Neural progenitor cell (in vitro differentiated cells): ENCODE results near the gene HIRA. TPM values are rescaled to one million over a fixed set of nuclear protein-coding genes. Genes with fewer than 3 reads are reported as not detected.

Experiments
- DNase-seq: peaks from one replicate; pipeline ENCODE4 v3.0.0-alpha.2; 2016; ENCODE audit warnings: low spot score
- H2AFZ ChIP-seq: fragments of 200-600 bp; sonication (generic); replicated peaks from 2 replicates; pipeline ENCODE4 v1.6.1; 2016; ENCODE audit warnings: antibody characterized with exemption
- H3F3A ChIP-seq: fragments of 200-600 bp; sonication (generic); 2 replicates; pipeline ENCODE4 v1.6.1; 2016; ENCODE audit warnings: antibody characterized with exemption, low read depth
- H3K27ac ChIP-seq: fragments of 200-600 bp; sonication (generic); 2 replicates; pipeline ENCODE4 v1.5.1; 2016; ENCODE audit warnings: mild to moderate bottlenecking
- H3K27me3 ChIP-seq: fragments of 200-600 bp; sonication (generic); 2 replicates; pipeline ENCODE4 v1.6.1; 2016; ENCODE audit warnings: mild to moderate bottlenecking, moderate library complexity
- H3K36me3 ChIP-seq: fragments of 200-600 bp; sonication (generic); 2 replicates; pipeline ENCODE4 v1.5.1; 2016
- H3K4me1 ChIP-seq: fragments of 200-600 bp; sonication (generic); 2 replicates; pipeline ENCODE4 v1.6.1; 2016; ENCODE audit warnings: mixed run types
- H3K4me2 ChIP-seq: fragments of 200-600 bp; sonication (generic); 2 replicates; pipeline ENCODE4 v1.6.1; 2016
- H3K4me3 ChIP-seq: fragments of 200-600 bp; sonication (generic); 2 replicates; pipeline ENCODE4 v1.5.1; 2016
- H3K79me2 ChIP-seq: fragments of 200-600 bp; sonication (generic); 2 replicates; pipeline ENCODE4 v1.6.1; 2016; ENCODE audit warnings: low read depth
- H3K9ac ChIP-seq: fragments of 200-600 bp; sonication (generic); 2 replicates; pipeline ENCODE4 v1.6.1; 2016
- H3K9me3 ChIP-seq: fragments of 200-600 bp; sonication (generic); 2 replicates; pipeline ENCODE4 v1.5.1; 2016; ENCODE audit warnings: low read depth
- H4K20me1 ChIP-seq: fragments of 200-600 bp; sonication (generic); 2 replicates; pipeline ENCODE4 v1.6.1; 2016; ENCODE audit warnings: low read depth
- H3K27ac Mint-ChIP-seq: 3 replicates; pipeline ENCODE4 v1.8.0; 2021; ENCODE audit warnings: mixed read lengths
- H3K27me3 Mint-ChIP-seq: 2 replicates; pipeline ENCODE4 v1.8.0; 2022; ENCODE audit warnings: low read depth, mild to moderate bottlenecking, inconsistent platforms, moderate library complexity, mixed read lengths; ENCODE audit not compliant: insufficient read depth
- H3K36me3 Mint-ChIP-seq: 3 replicates; pipeline ENCODE4 v1.8.0; 2021; ENCODE audit warnings: mixed read lengths
- H3K4me1 Mint-ChIP-seq: 3 replicates; pipeline ENCODE4 v1.8.0; 2021; ENCODE audit warnings: mixed read lengths
- H3K4me3 Mint-ChIP-seq: 3 replicates; pipeline ENCODE4 v1.8.0; 2021; ENCODE audit warnings: mild to moderate bottlenecking, moderate library complexity, mixed read lengths
- H3K9me3 Mint-ChIP-seq: 3 replicates; pipeline ENCODE4 v1.8.0; 2020; ENCODE audit warnings: mixed read lengths
- CTCF ChIP-seq: fragments of 200-600 bp; sonication (generic); IDR thresholded peaks from 2 replicates; pipeline ENCODE4 v1.5.1; 2017; ENCODE audit warnings: antibody characterized with exemption, mild to moderate bottlenecking
- EZH2 ChIP-seq: fragments of 200-600 bp; sonication (generic); IDR thresholded peaks from 2 replicates; pipeline ENCODE4 v1.6.1; 2017; ENCODE audit warnings: antibody characterized with exemption, mild to moderate bottlenecking, moderate library complexity
- EZH2phosphoT487 ChIP-seq: fragments of 200-600 bp; sonication (generic); IDR thresholded peaks from 2 replicates; pipeline ENCODE4 v1.6.1; 2017; ENCODE audit warnings: antibody characterized with exemption
- total RNA-seq: library from RNA; depleted of rRNA; stranded (reverse); fragments of >200 nt; gene quantifications from 2 replicates; pipeline ENCODE4 v1.2.3, GENCODE V29; 2015; ENCODE audit warnings: low replicate concordance

Gene HIRA
- total RNA-seq, 1 donor from 2014 or later = 18.9 TPM

DNA sequence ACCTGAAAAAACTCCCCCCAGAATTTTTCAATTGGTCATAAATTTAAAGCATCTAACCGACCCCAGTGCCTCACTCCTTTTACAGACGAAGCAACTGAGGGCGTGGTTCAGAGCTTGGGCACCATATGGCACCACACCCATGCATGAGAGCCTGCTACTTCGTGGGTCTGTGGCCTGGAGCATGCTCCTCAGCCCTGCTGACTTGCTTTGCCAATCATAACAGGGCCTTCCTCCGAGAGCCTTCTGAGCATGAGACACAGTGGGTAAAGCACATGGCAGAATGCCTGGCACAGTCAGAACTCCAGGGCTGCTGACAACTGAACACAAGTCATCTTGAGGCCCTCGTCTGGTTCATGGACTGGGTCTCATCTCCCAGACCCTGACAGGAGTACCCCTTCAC, 33.3 kb downstream of the HIRA start:
- H3K27ac Mint-ChIP-seq = no peak overlapping the region
- Histone ChIP-seq H3K36me3 (peaks cover 4% of the 10 kb centered on the region), H3K27ac (no peak overlapping the region)

GRCh38 chr22:19397734-19398104, 33.8 kb downstream of the HIRA start:
- Mint-ChIP-seq H3K27me3 (no peaks in the 10 kb centered on the region), H3K4me3 (no peak overlapping the region), H3K4me1 (no peaks in the 10 kb centered on the region), H3K27ac (no peak overlapping the region), H3K9me3 (no peaks in the 10 kb centered on the region), H3K36me3 (peaks cover 20% of the 10 kb centered on the region)
- H4K20me1 ChIP-seq = no peaks in the 10 kb centered on the region
- no peak for DNase-seq
- H3K4me3 ChIP-seq = no peak overlapping the region
- no peaks in the 10 kb centered on the region for H3K27me3 ChIP-seq
- no peak overlapping the region for H2AFZ ChIP-seq
- no peak overlapping the region for H3K27ac ChIP-seq
- H3K4me1 ChIP-seq = no peaks in the 10 kb centered on the region
- H3K4me2 ChIP-seq = no peak overlapping the region
- no peaks in the 10 kb centered on the region for H3K9me3 ChIP-seq
- H3K9ac ChIP-seq = no peak overlapping the region
- peaks cover 4% of the 10 kb centered on the region for H3K36me3 ChIP-seq
- H3K79me2 ChIP-seq = no peaks in the 10 kb centered on the region
- TF ChIP-seq EZH2 (no peak), EZH2phosphoT487 (no peak), CTCF (no peak)
- no peaks in the 10 kb centered on the region for H3F3A ChIP-seq

More for the DNA sequence above, 33.3 kb downstream of the HIRA start:
- H3K9me3 ChIP-seq = no peaks in the 10 kb centered on the region
- no peaks in the 10 kb centered on the region for H3F3A ChIP-seq
- no peak overlapping the region for H3K9ac ChIP-seq
- peaks cover 20% of the 10 kb centered on the region for H3K36me3 Mint-ChIP-seq
- H3K4me2 ChIP-seq = no peak overlapping the region
- no peak for DNase-seq
- H3K4me3 Mint-ChIP-seq = no peak overlapping the region
- H4K20me1 ChIP-seq = no peaks in the 10 kb centered on the region
- TF ChIP-seq EZH2 = no peak
- TF ChIP-seq EZH2phosphoT487 = no peak
- TF ChIP-seq CTCF = no peak
- no peak overlapping the region for H2AFZ ChIP-seq
- H3K79me2 ChIP-seq = no peaks in the 10 kb centered on the region
- no peaks in the 10 kb centered on the region for H3K4me1 Mint-ChIP-seq
- no peak overlapping the region for H3K4me3 ChIP-seq
- H3K27me3 ChIP-seq = no peaks in the 10 kb centered on the region
- no peaks in the 10 kb centered on the region for H3K27me3 Mint-ChIP-seq
- H3K4me1 ChIP-seq = no peaks in the 10 kb centered on the region
- H3K9me3 Mint-ChIP-seq = no peaks in the 10 kb centered on the region

DNA sequence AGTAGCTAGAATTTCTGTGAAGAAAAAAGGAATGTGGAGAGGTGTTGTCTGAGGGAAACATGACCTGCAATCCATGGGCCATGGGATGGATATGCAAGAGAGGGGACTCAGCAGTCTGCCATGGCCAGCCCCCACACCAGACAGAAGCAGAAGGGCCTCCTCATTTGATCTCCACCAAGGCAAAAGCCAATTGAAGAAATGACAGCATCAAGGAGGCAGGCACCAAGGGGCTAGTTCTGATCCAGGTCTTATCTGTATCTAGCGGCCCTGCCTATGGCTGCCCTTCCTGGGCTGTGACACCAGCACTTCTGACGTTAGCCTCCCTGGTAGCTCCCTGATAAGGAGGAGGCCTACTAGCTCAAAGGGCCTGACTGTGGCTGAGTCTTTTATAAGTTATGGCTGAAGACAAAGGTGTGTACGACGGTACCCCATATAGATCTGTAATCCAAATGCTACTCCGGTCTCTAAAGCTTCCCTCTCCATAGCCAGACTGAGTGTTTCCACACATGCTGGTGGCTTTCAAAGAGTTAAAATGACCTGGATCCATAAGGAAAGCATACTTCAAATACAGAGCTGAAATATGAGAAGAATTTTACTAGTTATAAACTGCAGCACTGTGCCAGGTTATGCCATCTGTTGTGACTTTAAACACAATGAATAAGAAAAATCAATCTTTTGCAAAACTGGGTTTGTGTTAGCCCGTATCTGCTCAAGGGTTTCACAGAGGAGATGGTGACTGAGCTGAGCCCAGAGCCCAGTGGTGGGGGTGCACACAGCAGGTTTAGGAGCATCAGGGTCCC, 34.4 kb downstream of the HIRA start:
- H2AFZ ChIP-seq = no peak overlapping the region
- no peak overlapping the region for H3K4me2 ChIP-seq
- no peak overlapping the region for H3K27ac ChIP-seq
- H3K4me1 ChIP-seq = no peaks in the 10 kb centered on the region
- no peaks in the 10 kb centered on the region for H3F3A ChIP-seq
- Mint-ChIP-seq H3K36me3 (peaks cover 20% of the 10 kb centered on the region), H3K9me3 (no peaks in the 10 kb centered on the region), H3K4me1 (no peaks in the 10 kb centered on the region), H3K27me3 (no peaks in the 10 kb centered on the region), H3K4me3 (no peak overlapping the region), H3K27ac (no peak overlapping the region)
- no peak overlapping the region for H3K4me3 ChIP-seq
- H3K79me2 ChIP-seq = no peaks in the 10 kb centered on the region
- H4K20me1 ChIP-seq = no peaks in the 10 kb centered on the region
- H3K36me3 ChIP-seq = peaks cover 2% of the 10 kb centered on the region
- TF ChIP-seq EZH2phosphoT487 = no peak
- TF ChIP-seq CTCF = no peak
- no peak for TF ChIP-seq EZH2
- H3K27me3 ChIP-seq = no peaks in the 10 kb centered on the region
- no peak for DNase-seq
- H3K9me3 ChIP-seq = no peaks in the 10 kb centered on the region
- no peak overlapping the region for H3K9ac ChIP-seq
